Astrocyte (in vitro differentiated cells and primary cell): ENCODE measurements around the gene MAP3K20.

ENCODE experiments used
- CTCF ChIP-seq: IDR thresholded peaks from 2 replicates; pipeline ENCODE4 v1.5.1; 2011; ENCODE audit warnings: low read depth, mild to moderate bottlenecking, inconsistent platforms, low read length, moderate library complexity; ENCODE audit not compliant: insufficient read depth
- EZH2 ChIP-seq: IDR thresholded peaks from 2 replicates; pipeline ENCODE4 v1.6.1; 2012; ENCODE audit warnings: mild to moderate bottlenecking, low read length, inconsistent platforms; ENCODE audit not compliant: insufficient read depth

GRCh38 chr2:173148520-173148919 lies 72.9 kb downstream of the MAP3K20 start:
- TF ChIP-seq CTCF (no peak), EZH2 (no peak)
